HepG2 (cell line): ENCODE data around the gene EI24. TPM values are rescaled to one million over a fixed set of nuclear protein-coding genes. Genes with fewer than 3 reads are reported as not detected.

Experiments
- ATAC-seq: fragments of 200-7000 bp; cut with Tn5 transposase; 3 replicates; pipeline ENCODE4 v1.9.1; 2020; ENCODE audit warnings: mild to moderate bottlenecking, moderate library complexity
- BruUV-seq: library from RNA; stranded (reverse); fragments of 400-500 nt; replicated peaks from 2 replicates; lab custom pipeline; 2021; lab: Mats Ljungman, UMichigan
- CTCF ChIA-PET: fragments of 300-600 bp; formaldehyde crosslinking; extraction: SDS; loops from one replicate; lab custom pipeline; 2021; ENCODE audit warnings: low total read pairs, inconsistent platforms, low intra/inter-chr PET ratio; lab: Yijun Ruan, JAX
- POLR2A ChIA-PET: fragments of 350-600 bp; sonication (Branson Sonifier 250); formaldehyde crosslinking; loops from one replicate; lab custom pipeline; 2020; ENCODE audit warnings: antibody characterized with exemption, inconsistent platforms; lab: Yijun Ruan, JAX
- DNase-seq: peaks from one replicate; pipeline ENCODE4 v3.0.0-alpha.2; 2015; ENCODE audit warnings: low spot score
- FAIRE-seq: peaks from 3 replicates; lab custom pipeline; 2011; peaks lifted over from hg19 to GRCh38; lab: Jason Lieb, UNC
- H2AFZ ChIP-seq: one replicate; pipeline ENCODE4 v1.6.1; 2011; ENCODE audit warnings: low read length, inconsistent platforms
- H3K27ac ChIP-seq: fragments of 300-600 bp; 3 replicates; pipeline ENCODE4 v1.8.0; 2011; ENCODE audit warnings: mixed run types, mild to moderate bottlenecking, mixed read lengths, low read length, inconsistent platforms; ENCODE audit not compliant: insufficient read depth; ENCODE audit errors: extremely low read length
- H3K27me3 ChIP-seq, 2 experiments: fragments of 200-600 bp in 1 of 2; 2 replicates in 1 of 2; 3 replicates in 1 of 2; pipeline versions ENCODE4 v1.6.0 to v1.8.0; 2011; ENCODE audit warnings: low read length in 2 of 2, mild to moderate bottlenecking in 2 of 2, moderate library complexity in 2 of 2, inconsistent platforms in 1 of 2; ENCODE audit not compliant: insufficient read depth in 2 of 2, control insufficient read depth in 1 of 2
- H3K36me3 ChIP-seq, 2 experiments: fragments of 200-600 bp in 1 of 2; replicated peaks in 1 of 2; 2 replicates in 1 of 2; 3 replicates in 1 of 2; pipeline versions ENCODE4 v1.5.1 to v1.8.0; 2011; ENCODE audit warnings: low read length in 2 of 2, inconsistent platforms in 1 of 2; ENCODE audit not compliant: insufficient read depth in 2 of 2, control insufficient read depth in 1 of 2
- H3K4me1 ChIP-seq: 2 replicates; pipeline ENCODE4 v1.5.1; 2012; ENCODE audit warnings: low read length, inconsistent platforms; ENCODE audit not compliant: insufficient read depth
- H3K4me2 ChIP-seq: 2 replicates; pipeline ENCODE4 v1.6.0; 2011; ENCODE audit warnings: low read depth, low read length, inconsistent platforms
- H3K4me3 ChIP-seq, 3 experiments: fragments of 200-600 bp in 1 of 3; sonication (generic), shearing (Covaris generic) in 1 of 3; replicated peaks in 1 of 3; 2 replicates each; pipeline ENCODE4 v1.5.1; 2011 to 2016; ENCODE audit warnings: low read length in 3 of 3, inconsistent platforms in 2 of 3, low read depth in 2 of 3, mild to moderate bottlenecking in 2 of 3, control low read depth in 1 of 3, mixed read lengths in 1 of 3; ENCODE audit not compliant: insufficient read depth in 1 of 3
- H3K79me2 ChIP-seq: one replicate; pipeline ENCODE4 v1.6.1; 2011; ENCODE audit warnings: low read length, inconsistent platforms; ENCODE audit not compliant: insufficient read depth
- H3K9ac ChIP-seq: 2 replicates; pipeline ENCODE4 v1.6.0; 2011; ENCODE audit warnings: mild to moderate bottlenecking, low read depth, low read length, inconsistent platforms; ENCODE audit not compliant: insufficient read depth
- H3K9me3 ChIP-seq: 2 replicates; pipeline ENCODE4 v1.5.1; 2012; ENCODE audit warnings: mild to moderate bottlenecking, low read length
- H4K20me1 ChIP-seq: 2 replicates; pipeline ENCODE4 v1.6.0; 2011; ENCODE audit warnings: inconsistent platforms, mild to moderate bottlenecking, low read length, moderate library complexity; ENCODE audit not compliant: insufficient read depth
- ARID3A ChIP-seq: IDR thresholded peaks from 2 replicates; pipeline ENCODE4 v1.6.1; 2012; ENCODE audit warnings: low read depth, low read length, improper control_type of control experiment
- U2AF2 ChIP-seq: fragments of 200-400 bp; formaldehyde crosslinking; IDR thresholded peaks from 2 replicates; pipeline ENCODE4 v1.6.1; 2017; ENCODE audit warnings: low read depth, mild to moderate bottlenecking, low read length
- ZFP91 ChIP-seq: sonication (generic); formaldehyde crosslinking; IDR thresholded peaks from 2 replicates; pipeline ENCODE4 v1.9.0; 2022; ENCODE audit warnings: missing genetic modification reagents, mild to moderate bottlenecking, borderline replicate concordance
- WGBS: methylation state at CpG from one replicate; pipeline ENCODE4 v1.1.6; 2017; ENCODE audit warnings: low lambda C conversion rate; 5-methylcytosine and 5-hydroxymethylcytosine counted together
- in situ Hi-C: cut with HindIII; loops from 2 replicates; pipeline ENCODE4 v1.10.0; 2017; ENCODE audit warnings: low pct_unique_long_range_greater_than_20kb; ENCODE audit not compliant: extremely low pct_ligation_motif_present
- intact Hi-C: fragments of 100-400 bp; cut with micrococcal nuclease; formaldehyde crosslinking; loops from one replicate; pipeline ENCODE4 v1.10.0; 2022; ENCODE audit not compliant: unreplicated experiment
- polyA plus RNA-seq, 8 experiments: library from polyadenylated mRNA; depleted of rRNA in 3 of 8; stranded (reverse) in 7 of 8; unstranded in 1 of 8; fragments of >200 nt; fragmentation: Illumina TruSeq in 4 of 8; extraction: Trizol in 4 of 8; gene quantifications; 2 replicates each; pipeline versions ENCODE4 v1.2.1 to v1.2.3, GENCODE V29; 2011 to 2016; ENCODE audit warnings: low read depth in 4 of 8, missing spikeins in 1 of 8, mixed read lengths in 1 of 8; ENCODE audit not compliant: insufficient read depth in 1 of 8
- total RNA-seq, 5 experiments: library from RNA; depleted of rRNA; stranded (reverse); fragments of >200 nt; fragmentation: Illumina TruSeq; extraction: Trizol; gene quantifications; 2 replicates each; pipeline ENCODE4 v1.2.3, GENCODE V29; 2016; ENCODE audit warnings: low read depth in 1 of 5

Gene EI24
- total and polyA plus RNA-seq, 2 of the 13 experiments (the other 11 are each of a cell fraction or from before 2014, with no cell fraction given): 84.7 to 126 TPM

GRCh38 chr11:125568970-125569914, at the start of gene EI24 (continued):
- peak; percentile 57; the same call in 1 of the 2 replicates for TF ChIP-seq ZFP91 (CRISPR knock-in tag)
- TF ChIP-seq ARID3A: no peak

- peaks cover 5% of the 10 kb centered on the region; the same call in 1 of the 2 replicates for H3K9me3 ChIP-seq
- ChIA-PET CTCF (no interaction called here), POLR2A (no interaction called here)
- no peaks in the 10 kb centered on the region for H3K4me1 ChIP-seq
- WGBS: 47% methylated on average over 2 of the region's 2 CpGs
- no peak overlapping the region for H3K4me3 ChIP-seq
- no peaks in the 10 kb centered on the region for H3K27me3 ChIP-seq
- FAIRE-seq (no peak), ATAC-seq (no peak), DNase-seq (no peak)
- H4K20me1 ChIP-seq: no peaks in the 10 kb centered on the region
- H3K4me2 ChIP-seq: no peak overlapping the region
- intact Hi-C loops (no loop called here), in situ Hi-C loops (no loop called here)
- no peak for TF ChIP-seq U2AF2
- no peaks in the 10 kb centered on the region for H3K36me3 ChIP-seq
- BruUV-seq: no TSS peak
- no peak overlapping the region for H2AFZ ChIP-seq
- no peak overlapping the region for H3K9ac ChIP-seq
- H3K79me2 ChIP-seq: no peaks in the 10 kb centered on the region
- H3K27ac ChIP-seq: no peak overlapping the region
These were observed 49.1 kb upstream of the EI24 start for GRCh38 chr11:125519860-125520834.
